ENCODE measurements around the gene APPBP2. TPM values are rescaled to one million over a fixed set of nuclear protein-coding genes. Genes with fewer than 3 reads are reported as not detected.

The APPBP2 gene
- polyA plus RNA-seq, 3 donors = 54.2 to 56.3 (median 54.6) TPM

DNA sequence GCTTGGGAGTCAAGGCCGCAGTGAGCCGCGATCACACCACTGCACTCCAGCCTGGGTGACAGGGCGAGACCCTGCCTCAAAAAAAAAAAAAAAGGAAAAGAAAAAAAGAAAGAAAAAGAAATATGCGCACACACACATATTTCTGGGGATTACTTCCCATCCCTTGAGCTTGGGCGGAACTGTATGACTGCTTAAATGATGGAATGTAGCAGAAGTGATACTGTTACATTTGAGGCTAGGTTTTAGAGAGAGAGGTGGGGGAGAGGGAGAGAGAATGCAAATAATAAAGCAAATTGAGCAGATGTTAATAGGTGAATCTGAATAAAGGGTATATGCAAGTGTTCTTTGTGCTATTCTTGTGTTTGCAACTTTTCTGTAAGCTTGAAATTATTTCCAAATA lies 122.1 kb downstream of the APPBP2 start:
- no peak for DNase-seq (ENCODE audit: low read depth in 3 of 3, low spot score in 2 of 3)

DNA sequence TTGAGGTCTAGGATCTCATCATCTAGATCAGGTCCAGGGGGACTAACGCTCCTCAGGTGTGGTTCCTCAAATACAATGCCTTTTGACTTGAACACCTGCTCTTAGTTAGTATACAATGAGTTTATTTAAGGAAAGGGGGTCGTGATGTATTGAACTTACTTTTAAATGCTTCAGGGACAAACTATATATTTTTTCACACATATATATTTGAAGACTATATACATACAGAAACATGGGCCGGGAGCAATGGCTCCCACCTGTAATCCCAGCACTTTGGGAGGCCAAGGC lies 122.6 kb downstream of the APPBP2 start:
- no peak for DNase-seq (ENCODE audit: low read depth in 3 of 3, low spot score in 2 of 3)

GRCh38 chr17:60401819-60402218 lies 124.2 kb downstream of the APPBP2 start:
- no peak for DNase-seq (ENCODE audit: low read depth in 3 of 3, low spot score in 2 of 3)

DNA sequence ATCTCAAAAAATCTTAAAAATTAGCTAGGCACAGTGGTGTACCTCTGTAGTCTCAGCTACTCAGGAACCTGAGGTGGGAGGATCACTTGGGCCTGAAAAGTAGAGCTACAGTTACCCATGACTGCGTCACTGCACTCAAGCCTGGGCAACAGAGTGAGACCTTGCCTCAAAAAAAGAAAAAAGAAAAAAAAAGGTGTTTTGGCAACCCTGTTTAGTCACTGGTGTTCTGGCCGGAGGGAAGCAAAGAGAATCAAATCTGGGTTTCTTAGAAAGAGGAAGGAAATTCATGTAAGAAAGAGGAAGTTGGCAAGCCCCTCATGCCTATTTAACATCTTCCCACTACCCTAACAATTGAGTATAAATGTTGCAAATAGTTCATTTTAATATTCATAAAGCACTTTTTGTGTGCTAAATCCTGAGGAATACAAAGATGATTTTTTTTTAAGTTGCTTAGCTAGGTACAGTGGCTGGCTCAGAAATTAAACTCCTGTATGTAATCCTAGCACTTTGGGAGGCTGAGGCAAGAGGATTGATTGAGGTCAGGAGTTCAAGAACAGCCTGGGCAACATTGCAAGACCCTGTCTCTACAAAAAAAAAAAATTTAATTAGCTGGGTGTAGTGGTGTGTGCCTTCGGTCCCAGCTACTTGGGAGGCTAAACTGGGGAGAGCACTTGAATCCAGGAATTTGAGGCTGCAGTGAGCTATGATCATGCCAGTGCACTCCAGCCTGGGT lies 127.6 kb downstream of the APPBP2 start:
- DNase-seq (ENCODE audit: low read depth in 3 of 3, low spot score in 2 of 3) = no peak

DNA sequence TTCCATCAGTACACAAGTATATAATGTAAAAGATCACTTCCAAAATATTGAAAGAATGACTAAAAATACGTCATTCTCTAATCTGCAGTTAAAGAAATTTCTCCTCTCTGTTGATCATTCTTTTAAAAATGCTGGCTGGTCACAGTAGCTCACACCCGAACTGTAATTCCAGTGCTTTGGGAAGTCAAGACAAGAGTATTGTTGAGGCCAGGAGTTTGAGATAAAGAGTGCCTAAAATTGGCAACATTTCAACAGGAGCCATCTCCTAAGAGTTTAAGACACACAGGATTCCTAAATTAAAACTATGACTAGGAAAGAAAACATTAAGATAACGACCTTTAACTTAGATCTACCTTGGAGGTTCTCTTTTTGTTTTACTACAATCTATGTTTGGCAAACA lies 129.6 kb downstream of the APPBP2 start:
- no peak for DNase-seq (ENCODE audit: low read depth in 3 of 3, low spot score in 2 of 3)

- DNase-seq (ENCODE audit: low read depth in 3 of 3, low spot score in 2 of 3) = no peak
Measured at GRCh38 chr17:60395508-60396065, 130.5 kb downstream of the APPBP2 start.

DNA sequence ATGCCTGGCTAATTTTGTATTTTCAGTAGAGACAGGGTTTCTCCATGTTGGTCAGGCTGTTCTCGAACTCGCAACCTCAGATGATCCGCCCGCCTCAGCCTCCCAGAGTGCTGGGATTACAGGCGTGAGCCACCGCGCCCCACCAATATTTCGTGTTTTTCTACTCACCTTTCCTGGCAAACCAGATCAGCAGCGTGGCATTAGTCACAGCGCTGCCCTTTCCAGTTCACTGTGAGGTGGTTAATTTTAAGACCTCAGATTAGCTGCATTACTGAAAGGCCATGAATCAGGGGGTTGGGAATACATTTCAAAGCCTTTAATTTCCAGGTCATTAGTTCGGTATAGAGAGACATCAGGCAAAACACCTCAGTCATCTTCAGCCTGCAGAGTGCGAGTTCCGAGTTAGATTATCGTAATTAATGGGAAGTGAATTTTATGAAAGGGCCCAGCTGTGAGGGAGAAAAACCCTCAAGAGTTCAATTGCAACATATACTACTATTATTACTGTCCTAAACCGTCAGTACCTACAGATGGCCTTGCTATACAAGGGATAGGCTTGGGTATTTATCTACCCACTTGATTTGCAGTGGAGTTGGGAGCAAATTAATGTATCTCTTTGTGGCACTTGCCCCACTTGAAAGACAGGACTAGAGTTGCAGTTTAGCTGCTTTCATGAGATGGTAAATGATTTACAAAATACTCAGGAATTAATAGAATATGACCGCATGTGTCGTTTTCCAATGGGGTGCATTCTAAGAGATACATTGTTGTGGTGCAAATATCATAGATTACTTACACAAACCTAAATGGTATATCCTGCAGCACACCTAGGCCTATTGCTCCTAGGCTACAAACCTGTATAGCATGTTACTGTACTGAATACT lies 132.0 kb downstream of the APPBP2 start:
- DNase-seq (ENCODE audit: low read depth in 3 of 3, low spot score in 2 of 3) = no peak

Other genes with a start within 250 kb of the APPBP2 start
- 10 to 100 TPM; 44.0 to 45.9 (median 45.6) TPM for gene USP32, start 134.1 kb downstream of the APPBP2 start, polyA plus RNA-seq (ENCODE audit: insufficient read length in 3 of 3)
- gene CHCT1, start 103.8 kb downstream of the APPBP2 start, polyA plus RNA-seq (ENCODE audit: insufficient read length in 3 of 3) = under 1 TPM in 2 of 3 donors, not detected in 1; 0.29 to 0.30 TPM
- 10 to 100 TPM; 25.2 to 26.0 (median 25.3) TPM for gene PPM1D, start 74.0 kb upstream of the APPBP2 start, polyA plus RNA-seq (ENCODE audit: insufficient read length in 3 of 3)
- 10 to 100 TPM; 27.6 to 28.5 (median 27.8) TPM for gene BCAS3, start 151.6 kb upstream of the APPBP2 start, polyA plus RNA-seq (ENCODE audit: insufficient read length in 3 of 3)

Measured in right renal cortex interstitium (tissue), 3 donors.